ENCODE measurements around the gene GP1BB.

DNA sequence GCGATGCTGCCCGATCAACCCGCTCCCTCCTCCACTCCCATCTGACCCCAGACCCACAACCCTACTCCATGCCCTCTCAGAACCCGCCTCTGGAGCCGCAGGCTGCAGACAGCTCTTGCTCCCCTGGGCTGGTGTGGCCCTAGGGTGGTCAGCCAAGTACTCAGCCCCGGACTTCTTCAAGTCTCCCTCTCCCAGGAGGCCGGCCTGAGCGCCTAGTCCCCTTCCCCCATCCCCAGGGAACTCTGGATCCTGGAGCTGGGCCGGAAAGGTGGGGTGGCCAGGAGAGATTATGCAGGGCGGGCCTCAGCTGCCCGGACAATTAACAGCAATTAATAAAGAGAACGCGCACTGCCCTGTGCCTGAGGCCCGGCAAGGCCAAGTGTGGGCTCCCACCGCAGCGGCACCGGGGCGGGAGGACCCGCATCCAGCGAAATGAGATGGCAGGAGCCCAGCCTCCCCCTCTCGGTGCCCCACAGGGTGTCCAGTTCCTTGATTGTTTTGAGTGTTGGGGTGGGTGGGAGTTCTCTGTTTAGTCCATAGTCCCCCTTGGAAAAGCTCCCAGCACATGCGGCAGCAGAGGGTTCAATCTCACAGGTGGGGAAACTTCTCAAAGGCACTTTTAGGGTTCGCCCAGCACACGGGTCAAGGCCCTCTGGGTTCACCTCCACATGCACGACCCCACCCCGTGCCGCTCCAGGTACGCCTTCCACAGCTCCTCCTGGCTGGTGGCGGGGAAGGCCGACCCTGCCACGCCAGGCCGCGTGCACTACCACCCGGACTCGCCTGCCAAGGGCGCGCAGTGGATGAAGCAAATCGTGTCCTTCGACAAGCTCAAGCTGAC is 40.3 kb downstream of the GP1BB start:
- TF ChIP-seq CTCF (IDR thresholded peaks at IDR 0.05 in 4 of 5, conservative IDR thresholded peaks at IDR 0.05 in 1 of 5), result no peak
- no peak for TF ChIP-seq POLR2A (IDR thresholded peaks at IDR 0.05)
